M059J (cell line): ENCODE results near the gene SUPT3H. TPM values are rescaled to one million over a fixed set of nuclear protein-coding genes. Genes with fewer than 3 reads are reported as not detected.

ENCODE experiments used
- DNase-seq: peaks from one replicate; pipeline ENCODE4 v3.0.0-alpha.2; 2012; ENCODE audit warnings: low read depth
- total RNA-seq: library from RNA; depleted of rRNA; stranded (reverse); fragments of >200 nt; shearing (Covaris generic); gene quantifications from 2 replicates; pipeline ENCODE4 v1.2.3, GENCODE V29; 2014

The SUPT3H gene
- total RNA-seq, 1 experiment from 2014 or later: 4.5 TPM

DNA sequence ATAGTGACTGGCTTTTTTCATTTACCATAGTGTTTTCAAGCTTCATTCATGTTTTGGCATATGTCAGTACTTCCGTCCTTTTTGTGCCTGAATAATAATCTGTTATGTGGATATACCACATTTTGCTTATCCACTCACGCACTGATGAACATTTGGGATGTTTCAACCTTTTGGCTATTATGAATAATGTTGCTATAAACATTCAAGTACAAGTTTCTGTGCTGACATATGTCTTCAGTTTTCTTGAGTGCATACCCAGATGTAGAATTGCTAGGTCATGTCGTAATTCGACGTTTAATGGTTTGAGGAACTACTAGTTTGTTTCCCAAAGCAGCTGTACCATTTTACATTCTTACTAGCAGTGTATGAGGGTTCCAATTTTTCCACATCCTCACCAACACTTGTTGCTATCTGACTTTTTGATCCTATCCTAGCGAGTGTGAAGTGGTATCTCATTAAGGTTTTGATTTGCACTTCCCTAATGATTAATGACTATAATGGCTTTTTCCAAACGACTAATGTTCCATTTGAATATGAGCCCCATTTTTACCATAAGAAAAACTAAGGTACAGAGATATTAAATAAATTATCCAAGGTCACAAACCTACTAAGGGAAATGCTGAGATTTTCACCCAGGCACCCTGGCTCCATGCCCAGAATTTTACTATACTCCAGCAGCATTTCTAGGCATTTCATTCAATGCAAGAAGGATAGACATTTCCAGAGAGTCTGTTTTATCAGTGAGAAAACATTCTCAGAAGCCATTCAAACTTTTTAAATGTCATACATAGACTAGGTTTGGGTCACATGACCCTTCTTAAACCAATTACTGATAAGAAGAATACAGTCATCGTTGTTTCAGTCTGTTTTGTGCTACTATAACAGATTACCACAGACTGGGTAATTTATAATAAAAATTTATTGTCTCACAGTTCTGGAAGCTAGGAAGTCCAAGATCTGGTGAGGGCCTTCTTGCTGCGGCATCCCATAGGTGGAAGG lies 120.7 kb downstream of the SUPT3H start:
- DNase-seq: peak; percentile 13

GRCh38 chr6:45255434-45255833 lies 122.3 kb downstream of the SUPT3H start:
- no peak for DNase-seq

DNA sequence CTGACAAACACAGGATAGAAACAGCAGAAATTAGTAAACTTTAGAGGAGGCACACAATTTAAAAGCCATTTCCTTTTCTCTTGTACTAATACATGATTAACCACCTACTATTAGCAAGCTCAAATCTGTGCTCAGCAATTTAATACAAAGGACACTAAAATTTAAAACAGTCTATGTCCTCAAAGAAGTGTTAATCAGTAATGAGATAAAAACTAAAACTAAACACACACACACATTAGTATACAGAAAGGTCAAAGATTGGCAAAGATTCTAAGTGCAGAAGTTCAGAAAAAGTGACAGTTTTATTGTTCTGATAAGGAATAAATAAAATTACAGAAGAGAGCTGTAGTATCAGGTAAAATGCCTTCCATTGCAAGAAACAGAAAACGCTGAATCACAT lies 123.5 kb downstream of the SUPT3H start:
- DNase-seq: no peak

- no peak for DNase-seq
Observed at GRCh38 chr6:45253453-45253852, 124.3 kb downstream of the SUPT3H start.

DNA sequence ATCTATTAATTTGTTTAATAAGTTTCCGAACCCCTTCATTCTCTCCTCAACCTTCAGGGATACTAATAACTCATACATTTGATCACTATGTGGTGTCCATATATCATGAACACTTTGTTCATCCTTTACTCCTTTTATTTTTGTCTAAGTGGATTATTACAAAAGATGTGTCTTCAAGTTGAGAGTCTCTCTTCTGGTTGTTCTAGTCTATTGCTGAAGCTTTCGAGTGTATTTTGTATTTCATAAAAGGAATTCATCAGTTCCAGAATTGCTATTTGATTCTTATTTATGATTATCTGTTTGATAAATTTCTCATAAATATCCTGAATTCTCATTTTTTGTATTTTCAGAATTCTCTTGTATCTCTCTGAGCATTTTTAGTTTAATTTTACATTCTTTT lies 146.1 kb downstream of the SUPT3H start:
- no peak for DNase-seq

DNA sequence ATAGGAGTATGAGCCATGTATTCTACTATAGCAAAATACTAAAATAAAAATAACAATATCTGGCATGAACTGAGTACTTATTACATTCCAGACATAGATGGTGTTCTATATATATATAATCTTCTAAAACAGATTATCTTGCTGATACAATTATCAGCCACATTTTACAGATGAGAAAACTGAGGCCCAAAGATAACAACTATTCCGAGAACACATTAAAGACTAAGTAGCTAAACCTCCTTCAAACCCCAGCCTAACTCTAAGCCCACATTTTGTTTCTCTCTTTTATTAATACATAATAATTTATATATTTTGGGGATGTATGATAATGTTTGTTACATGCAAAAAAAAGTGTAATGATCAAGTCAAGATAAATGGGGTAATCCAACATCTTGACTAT lies 148.3 kb downstream of the SUPT3H start:
- no peak for DNase-seq

- DNase-seq: no peak
Observed at GRCh38 chr6:45226081-45226480, 151.7 kb downstream of the SUPT3H start.

GRCh38 chr6:45222380-45222779 lies 155.4 kb downstream of the SUPT3H start:
- DNase-seq: no peak

DNA sequence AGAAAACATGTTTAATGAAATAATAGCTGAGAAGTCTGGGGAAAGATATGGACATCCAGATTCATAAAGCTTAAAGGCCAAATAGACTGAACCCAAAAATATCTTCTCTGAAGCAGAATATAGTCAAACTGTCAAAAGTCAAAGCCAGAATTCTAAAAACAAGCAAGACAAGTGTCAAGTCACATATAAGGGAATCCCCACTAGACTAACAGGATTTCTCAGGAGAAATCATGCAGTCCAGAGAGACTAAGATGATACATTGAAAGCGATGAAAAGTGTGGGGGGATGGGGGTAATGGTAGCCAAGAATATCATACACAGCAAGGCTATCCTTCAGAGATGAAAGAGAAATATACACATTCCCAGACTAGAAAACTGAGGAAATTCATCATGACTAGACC lies 162.0 kb downstream of the SUPT3H start:
- DNase-seq: no peak

DNA sequence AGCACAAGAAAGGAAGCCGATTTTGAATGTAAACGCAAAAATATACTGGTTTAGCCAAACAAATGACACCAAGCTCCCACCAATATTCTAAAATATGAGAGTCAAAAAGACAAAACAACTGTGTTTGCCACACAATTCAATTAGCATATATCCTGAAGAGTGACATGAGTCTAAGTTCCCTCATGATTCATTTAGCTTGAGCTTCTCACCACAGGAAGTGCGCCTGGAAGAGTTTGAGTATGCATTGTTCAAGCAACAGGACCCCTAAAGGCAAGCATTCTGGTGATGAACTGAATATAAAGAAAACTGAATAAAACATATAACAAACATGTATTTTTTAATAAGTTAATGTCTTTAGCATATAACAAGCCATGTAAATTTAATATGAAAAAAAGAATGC lies 164.8 kb downstream of the SUPT3H start:
- DNase-seq: peak; percentile 69

DNA sequence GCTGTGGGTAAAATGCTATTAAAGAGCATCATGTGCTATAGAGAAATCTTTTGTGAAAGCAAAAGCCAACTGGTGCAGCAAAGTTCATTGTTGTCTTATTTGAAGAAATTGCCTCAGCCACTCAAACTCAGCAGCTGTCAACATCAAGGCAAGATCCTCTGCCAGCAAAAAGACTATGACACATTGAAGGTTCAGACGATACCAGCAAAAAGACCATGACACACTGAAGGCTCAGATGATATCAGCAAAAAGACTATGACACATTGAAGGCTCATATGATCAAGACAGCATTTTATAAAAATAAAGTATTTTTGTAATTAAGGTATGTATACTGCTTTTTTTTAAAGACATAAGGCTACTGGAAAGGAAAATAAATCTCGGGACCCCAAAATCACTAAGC lies 168.0 kb downstream of the SUPT3H start:
- peak; percentile 58 for DNase-seq

DNA sequence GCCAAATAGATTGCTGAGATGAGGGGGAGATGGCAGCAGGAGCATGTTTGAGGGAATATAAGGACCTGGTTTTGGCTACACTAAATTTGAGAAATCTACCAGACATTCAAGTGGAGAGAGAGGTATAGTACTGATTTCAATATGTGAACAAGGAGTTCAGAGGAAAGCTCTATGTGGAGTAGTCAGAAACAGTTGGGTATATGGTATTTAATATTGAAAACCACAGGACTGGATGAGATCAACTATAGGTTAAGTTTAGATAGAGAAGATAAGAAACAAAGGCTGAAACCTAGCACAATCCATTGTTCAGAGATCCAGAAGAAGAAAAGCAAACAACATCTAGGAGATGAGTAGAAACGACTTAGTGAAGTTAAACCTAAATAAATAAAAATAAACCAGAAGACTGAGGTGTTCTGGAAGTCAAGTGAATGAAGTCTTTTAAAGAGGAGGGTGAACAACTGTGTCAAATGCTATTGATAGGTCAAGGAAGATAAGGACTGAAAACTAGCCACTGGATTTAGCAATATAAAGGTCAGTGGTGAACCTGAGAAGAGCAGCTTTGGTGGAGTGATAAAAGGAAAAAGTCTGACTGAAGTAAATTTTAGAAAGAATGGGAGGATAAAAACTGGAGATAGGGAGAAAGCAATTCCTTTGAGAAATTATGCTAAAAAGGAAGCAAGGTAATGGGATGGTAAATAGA lies 170.8 kb downstream of the SUPT3H start:
- no peak for DNase-seq

DNA sequence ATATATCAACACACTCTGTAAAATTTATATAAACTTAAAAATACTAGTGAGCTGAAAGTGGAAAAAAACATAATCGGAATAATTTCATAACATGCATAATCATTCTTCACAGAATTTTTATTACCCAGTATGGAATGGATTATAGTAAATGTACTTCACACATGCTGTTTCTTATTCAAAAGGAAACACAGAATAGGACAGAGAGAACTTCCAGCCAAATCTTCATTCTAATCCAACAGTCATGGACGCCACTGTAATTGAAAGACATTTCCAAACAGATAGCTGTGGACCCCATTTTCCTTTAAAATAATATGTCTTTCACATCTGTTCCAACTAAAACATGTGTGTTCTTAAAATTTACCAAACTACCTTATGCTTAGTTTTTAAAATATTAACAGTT lies 176.2 kb downstream of the SUPT3H start:
- DNase-seq: no peak

DNA sequence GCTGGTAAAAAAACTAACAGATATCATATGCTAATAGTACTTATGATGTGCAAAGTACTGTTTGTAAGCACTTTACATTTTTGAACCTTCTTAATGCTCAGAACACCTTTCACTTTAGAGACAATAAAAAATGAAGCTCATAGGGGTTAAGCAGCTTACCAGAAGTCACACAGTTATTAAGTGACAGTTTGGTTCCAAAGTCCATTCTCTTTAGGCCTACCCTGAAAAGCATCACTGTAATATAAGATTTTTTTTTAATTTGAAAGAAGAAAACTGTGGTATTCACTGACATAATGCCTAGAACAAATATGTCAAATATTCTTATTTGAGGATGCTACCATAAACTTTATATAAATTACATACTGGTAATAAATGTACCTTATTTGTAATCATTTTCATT lies 177.2 kb downstream of the SUPT3H start:
- no peak for DNase-seq

DNA sequence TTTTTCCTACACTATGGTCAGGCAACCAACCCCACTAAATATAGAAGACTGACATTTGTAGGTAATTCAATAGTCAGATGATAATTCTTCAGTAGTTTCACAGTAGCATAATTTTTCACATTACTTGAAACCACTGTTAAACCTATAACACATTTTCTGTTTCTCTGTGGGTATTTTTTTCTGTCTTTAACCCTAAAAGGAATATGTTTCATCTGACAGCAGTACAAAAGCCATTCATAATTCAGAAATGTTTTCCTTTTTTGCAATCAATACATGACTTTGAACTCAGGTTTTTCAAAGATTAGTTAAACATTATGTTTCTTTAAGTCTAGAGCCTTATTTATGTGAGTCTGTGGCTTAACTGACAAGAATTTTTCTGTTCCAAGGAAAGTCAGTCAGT lies 178.2 kb downstream of the SUPT3H start:
- DNase-seq: no peak

DNA sequence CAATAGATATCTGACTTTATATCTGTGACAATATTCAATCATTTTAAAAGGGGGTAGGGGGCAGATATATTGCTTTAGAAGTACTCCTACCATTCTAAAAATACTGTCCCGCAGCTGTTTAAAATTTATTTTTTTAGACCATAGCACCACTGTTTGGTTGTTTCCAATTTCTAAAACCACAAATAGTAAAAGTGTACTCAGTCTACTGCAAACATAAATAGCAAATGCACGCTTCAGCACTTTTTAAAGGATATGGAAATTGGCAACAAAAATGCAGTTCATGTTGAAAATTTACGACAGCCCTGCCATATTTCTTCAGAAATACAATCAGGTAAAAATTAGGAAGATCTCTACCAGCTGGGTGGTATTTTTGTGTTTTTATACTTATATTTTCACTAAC lies 181.6 kb downstream of the SUPT3H start:
- DNase-seq: no peak

GRCh38 chr6:45195137-45195536 lies 182.6 kb downstream of the SUPT3H start:
- DNase-seq: no peak

DNA sequence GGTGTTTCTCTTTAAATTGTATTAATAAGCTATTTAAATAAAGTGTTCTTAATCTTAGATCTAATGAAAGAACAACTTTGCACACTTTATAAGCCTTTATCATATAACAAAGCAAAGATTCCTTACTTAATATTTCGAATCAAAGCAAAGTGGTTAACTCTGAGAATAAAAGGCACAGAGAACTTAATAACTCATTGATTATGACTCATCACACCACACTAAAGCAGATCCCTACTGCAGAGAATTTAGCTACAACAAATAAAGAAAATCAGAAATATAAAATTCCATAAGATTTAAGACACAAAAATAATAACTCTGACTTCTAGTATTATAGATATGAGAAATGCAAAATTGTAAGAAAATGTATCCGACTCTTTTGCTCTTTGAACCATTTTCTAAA lies 185.2 kb downstream of the SUPT3H start:
- DNase-seq: peak; percentile 15

DNA sequence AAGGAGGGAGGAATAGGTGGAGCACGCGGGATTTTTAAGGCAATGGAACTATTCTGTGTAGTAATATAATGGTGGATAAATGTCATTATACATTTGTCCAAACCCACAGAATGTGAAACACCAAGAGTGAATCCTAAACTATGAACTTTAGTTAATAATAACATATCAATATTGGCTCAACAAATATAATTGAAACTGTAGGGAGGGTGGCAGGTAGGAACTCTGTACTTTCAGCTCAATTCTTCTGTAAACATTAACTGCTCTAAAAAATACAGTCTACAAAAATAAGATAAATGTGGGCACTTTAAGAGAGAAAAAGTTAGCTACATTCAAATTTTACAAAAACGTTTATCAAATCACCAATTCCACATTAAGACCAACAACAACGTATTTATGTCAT lies 186.3 kb downstream of the SUPT3H start:
- DNase-seq: no peak

GRCh38 chr6:45187836-45188235 lies 189.9 kb downstream of the SUPT3H start:
- DNase-seq: peak; percentile 15

DNA sequence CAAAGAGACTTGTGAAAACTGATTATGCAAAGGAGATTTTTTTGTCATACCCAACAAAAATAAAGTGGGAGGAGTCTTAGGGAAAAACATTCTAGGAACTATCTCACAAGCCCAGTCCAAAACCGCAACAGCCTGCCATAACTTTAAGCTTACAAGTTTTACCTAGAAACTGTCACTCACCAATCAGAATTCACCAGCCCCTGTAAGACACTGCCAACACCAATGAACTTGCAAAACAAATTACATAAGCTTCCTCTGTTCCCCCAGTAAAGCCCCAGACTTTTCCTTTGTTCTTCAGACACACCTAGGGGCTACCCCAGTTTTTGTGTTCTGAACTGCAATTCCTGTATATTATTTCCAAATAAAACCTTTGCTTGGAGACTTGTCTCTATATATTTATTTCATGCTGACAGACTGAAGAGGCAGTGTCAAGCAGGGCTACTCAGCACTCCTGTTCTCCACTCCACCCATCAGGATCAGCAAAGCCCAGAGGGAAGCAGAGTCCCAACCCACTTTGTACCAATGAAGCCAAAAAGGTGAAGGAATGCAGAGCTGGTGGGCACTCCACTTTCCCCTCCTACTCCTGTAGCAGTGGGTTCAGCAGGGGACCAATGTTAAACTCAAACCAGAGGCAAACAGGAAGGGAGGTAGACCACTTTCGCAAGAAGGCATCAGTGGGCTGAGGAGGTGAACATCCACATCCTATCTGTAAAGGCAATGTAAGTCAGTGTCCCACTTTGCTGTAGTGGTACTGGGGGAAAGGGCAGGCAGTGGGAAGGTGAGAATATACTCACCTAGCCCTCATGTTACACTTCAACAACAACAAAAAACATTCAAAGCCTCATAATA lies 192.1 kb downstream of the SUPT3H start:
- no peak for DNase-seq

- no peak for DNase-seq
Observed at GRCh38 chr6:45184937-45185336, 192.8 kb downstream of the SUPT3H start.
